Activated T-helper 1 cell treated with anti-CD3 and anti-CD28 coated beads, Interleukin-2, amount 50 U/mL, for 16 hours (primary cell): ENCODE data around the gene NUP214.
"Not testable (repeated sequence)": the region's sequence is repeated elsewhere in the genome, so short reads cannot be mapped to it uniquely, and the experiment has no call there.

Experiments
- DNase-seq, 2 donors: peaks; one replicate each; pipeline ENCODE4 v3.0.0-alpha.2; 2020; ENCODE audit warnings: low read depth in 1 of 2, low spot score in 1 of 2

NUP214 gene

DNA sequence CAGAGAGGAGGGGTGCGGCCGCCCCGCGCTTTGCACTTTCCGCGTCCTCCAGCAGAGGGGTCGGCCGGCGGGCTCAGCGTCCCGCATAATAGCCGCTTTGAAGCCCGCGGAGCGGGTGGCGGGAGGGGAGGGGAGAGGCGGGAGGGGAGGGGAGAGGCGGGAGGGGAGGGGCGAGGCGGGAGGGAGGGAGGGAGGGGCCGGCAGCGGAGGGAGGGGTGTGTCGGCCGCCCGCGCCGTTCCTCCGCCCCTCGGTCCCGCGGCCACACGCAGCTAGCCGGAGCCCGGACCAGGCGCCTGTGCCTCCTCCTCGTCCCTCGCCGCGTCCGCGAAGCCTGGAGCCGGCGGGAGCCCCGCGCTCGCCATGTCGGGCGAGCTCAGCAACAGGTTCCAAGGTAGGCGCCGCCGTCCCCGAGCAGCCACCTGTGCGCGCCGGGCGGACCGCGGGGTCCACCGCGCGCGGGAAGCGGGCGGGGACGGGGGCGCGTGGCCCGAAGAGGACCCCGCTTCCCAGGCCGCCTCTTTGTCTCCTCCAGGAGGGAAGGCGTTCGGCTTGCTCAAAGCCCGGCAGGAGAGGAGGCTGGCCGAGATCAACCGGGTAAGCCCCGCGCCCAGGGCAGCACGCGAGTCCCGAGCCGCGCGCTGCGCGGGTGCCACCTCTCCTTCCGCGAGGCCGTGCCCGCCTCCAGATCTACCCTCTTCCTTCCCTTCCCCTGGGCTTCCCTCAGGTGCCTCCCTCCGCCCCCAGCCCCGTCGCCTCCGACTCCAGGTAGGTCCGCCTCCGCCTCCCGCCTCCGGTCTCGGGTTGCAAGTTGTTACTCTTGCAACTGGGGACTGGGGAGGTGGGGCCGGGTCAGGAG is 28.9 kb upstream of the NUP214 start, which contains the start of gene AIF1L:
AIF1L (plus strand) TSS at position 263 of the 857 bp plus-strand sequence; CDS start at position 362, 99 bp downstream.
- DNase-seq: no peak

DNA sequence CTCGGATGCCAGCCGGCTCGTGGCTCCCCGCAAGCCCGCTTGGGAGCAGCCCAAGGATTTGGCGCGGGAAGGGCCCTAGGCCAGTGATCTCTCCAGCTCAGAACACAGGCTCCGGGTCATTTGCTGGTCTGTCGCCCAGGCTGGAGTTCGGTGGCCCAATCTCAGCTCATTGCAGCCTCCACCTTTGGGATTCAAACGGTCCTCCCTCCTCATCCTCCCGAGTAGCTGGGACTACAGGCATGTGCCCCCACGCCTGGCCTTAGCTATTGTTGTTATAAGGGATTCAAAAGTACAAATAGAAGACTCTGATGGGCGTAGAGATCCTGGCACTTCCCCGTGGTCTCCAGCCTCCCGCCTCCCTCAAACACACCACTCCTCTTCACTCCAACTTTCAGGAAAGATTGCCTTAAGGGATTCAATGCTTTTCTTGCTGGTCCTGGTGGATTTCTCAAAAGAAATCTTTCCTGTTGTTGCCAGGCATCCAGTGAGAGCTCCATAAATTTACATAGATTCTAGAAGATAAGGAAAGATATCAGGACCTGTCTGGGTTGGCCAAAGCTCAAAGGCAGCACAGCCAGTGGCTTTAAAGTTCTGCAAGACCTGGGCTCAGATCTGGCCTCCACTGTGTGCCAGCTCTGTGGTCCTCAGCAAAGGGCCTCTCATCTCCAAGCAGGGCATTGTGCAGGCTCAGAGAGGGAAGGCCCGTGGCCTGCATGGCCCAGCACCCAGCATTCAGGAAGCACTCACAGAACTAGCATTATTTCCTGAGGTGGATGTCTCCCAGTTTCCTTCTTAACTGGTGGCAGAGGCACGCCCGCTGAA is 28.0 kb upstream of the NUP214 start:
- no peak for DNase-seq

DNA sequence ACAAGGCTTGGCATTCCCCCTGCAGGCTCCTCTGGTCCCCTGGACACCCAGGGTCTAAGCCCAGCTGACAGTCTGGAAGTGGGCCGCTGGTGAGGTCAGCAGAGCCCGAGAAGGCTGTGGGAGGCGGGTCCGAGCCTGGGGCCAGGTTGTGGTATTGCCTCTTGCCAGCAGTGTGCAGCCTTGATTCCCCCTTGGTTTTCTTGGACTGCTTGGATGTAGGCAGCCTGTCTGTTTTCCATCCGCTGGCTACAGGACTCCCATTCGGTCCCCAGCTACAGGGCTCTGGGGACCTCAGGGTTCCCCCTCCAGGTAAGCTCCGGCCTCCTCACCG is 27.5 kb upstream of the NUP214 start:
- no peak for DNase-seq

DNA sequence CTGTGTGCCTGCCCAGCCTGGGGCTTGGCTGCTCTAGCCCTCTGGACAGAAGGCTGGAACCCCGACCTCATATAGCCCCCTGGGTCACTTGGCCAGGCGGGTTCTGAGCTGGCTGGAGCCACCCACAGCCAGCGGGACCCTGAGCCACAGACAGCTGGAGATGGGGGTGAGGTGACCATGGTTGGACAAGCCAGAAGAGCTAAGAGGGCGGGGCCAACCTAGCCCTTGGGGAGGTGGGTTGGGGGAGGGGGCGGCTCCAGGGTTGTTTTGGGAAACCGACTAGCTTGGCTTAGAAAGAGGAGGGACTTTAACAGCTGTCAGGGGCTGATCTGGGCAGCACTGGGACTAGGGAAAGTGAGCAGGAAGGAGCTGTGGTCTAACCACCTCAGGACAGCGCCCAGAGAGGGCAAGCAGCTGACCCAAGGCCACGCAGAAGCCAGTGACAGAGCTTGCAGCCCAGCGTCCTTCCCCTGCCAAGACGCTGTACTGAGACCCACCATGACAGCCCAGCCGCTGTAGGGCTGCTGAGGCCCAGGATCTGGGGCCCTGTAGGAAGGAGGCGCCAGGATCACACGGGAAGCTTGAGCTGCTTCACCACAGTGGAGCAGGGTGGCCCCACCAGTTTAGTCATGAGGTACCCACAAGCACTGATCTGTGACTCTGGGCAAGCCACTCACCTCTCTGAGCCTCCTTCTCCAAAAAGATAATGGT is 26.8 kb upstream of the NUP214 start:
- DNase-seq: no peak

DNA sequence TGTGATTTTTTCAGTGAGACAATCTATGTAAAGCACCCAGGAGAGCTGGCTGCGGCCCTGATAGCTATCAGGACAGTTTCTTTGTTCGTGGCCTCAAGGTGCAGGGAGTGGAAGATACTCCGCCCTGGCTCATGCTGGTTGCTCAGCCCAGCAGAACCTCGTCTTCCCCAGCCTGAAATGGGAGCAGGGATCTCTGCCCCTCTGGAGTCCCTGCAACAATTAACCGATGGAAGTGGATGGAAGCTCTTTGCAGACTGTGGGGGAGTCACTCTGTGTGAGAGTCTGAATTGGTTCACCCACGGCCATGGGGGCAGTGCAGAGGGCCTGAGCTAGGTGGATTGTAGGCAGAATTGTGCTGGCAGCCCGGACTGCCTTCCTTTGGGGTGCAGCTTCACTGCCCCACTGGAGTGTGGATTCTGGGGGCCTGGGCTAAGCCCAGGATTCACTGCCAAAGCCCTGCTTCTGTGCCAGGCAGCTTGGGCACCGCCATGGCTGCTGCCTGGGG is 26.2 kb upstream of the NUP214 start:
- DNase-seq: no peak

DNA sequence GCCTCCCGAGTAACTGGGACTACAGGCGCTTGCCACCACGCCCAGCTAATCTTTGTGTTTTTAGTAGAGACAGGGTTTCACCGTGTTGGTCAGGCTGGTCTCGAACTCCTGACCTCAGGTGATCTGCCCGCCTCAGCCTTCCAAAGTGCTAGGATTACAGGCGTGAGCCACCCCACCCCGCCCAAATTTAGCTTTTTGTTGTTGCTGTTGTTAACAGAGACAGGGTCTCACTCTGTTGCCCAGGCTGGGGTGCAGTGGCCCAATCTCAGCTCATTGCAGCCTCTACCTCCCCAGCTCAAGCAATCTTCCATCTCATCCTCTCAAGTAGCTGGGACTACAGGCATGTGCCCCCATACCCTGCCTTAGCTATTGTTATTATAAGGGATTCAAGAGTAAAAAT is 25.5 kb upstream of the NUP214 start:
- not testable (repeated sequence) for DNase-seq

DNA sequence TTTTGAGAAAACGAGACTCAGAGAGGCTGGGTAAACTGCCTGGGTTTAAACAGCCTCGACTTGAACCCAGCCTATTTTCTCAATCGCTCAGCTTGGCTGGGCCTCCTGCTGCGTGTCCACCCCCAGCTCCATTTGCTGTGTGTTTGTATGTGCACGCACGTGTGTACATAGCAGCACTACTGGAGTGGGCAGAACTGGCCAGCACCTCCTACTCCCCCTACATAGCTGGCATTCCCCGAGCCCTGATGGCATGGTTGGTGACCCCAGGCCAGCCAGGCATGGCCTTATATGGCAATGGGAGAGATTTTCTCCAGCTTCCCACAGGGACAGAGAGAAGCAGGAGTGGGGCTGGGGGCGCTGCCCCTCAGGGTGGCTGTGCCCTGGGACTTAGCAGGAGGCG is 24.9 kb upstream of the NUP214 start:
- no peak for DNase-seq

DNA sequence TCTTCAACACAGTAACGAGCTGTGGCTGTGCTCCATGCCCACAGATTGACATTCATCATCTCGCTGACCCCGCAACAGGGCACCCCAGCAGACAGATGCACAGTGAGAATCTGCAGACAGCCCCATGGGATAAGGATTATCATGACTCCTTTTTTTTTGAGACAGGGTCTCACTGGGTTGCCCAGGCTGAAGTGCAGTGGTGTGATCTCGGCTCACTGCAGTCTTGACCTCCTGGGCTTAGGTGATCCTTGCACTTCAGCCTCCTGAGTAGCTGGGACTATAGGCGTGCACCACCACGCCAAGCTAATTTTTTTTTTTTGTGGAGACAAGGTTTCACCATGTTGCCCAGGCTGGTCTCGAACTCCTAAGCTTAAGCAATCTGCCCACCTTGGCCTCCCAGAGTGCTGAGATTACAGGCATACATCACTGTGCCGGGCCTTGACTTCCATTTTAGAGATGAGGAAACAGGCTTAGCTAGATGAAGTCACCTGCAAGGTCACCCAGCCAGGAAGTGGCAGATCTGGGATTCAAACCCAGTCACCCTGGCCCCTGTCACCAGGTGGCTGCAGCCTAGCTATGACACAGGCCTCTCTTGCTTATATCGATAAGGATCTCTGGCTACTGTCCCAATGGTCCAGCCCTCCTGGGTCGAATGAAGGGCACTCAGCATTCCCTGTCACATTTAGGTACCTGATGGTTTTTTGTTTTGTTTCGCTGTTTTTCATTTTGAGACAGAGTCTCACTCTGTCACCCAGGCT is 24.0 kb upstream of the NUP214 start:
- DNase-seq: no peak

DNA sequence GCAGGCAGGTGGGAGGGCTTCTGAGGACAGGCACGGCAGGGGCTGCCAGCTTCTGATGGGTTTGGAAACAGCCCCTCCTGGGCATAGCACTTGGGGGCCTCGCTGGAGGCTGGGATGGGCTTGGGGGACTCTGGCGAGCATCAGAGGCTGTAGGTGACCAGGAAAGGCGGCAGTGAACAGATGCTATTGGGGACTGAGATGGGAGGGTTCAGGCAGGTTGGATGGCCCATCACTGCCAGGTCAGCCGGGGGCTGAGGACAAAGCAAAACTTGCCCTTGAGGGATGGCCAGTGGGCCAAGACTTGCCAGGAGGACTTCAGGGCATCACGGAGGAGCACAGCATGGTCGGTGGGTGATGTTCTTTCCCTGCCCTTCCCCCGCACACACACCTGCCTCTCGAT is 22.4 kb upstream of the NUP214 start:
- DNase-seq: no peak

DNA sequence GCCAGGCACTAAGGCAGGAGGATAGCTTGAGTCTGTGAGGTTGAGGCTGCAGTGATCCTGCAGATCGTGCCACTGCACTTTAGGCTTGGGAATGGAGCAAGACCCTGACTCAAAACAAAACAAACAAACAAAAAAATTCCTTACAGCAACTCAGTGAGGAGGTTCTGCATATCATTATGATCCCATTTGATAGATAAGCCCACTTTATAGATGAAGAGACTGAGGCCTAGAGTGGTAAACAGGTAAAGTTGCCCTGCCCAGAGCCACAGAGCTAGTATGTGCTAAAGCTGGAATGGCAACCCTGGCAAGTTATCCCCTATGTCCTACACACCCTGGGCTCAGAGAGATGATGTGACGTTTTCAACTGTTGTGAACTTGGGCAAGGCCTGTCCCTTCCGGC is 21.9 kb upstream of the NUP214 start:
- DNase-seq: no peak

DNA sequence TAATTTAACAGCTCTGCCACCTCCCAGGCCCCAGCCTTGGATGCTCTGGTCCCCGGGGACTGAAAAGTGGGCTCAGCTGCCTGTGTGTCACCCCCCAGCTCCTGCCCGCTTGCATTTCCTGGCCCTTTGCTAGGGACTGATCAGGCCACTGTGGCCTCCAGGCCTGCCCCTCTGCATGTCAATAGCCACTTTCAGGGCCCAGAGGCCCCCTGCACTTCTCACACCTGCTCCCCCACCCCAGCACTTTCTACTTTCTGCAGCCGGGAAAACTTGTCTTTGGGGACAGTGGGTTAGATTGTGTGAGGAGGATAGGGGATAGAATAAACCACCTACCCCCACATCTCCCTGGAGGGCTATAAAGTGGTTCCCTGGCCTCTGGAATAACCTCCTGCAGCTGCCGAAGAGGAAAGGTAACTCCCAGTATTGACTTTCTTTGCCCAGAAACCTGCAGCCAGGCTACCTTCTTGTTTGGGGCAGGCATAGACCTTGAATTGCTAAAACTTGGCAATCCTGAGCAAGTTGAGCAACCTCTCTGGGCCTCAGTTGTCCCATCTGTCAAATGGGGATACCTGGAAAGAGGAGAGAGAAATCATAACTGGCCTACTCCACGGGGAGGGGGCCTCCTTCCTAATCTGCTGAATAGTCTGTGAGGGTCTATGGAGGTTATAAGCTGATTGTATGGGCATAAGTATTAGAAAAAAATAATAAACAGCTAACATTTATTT is 21.2 kb upstream of the NUP214 start:
- DNase-seq: no peak

DNA sequence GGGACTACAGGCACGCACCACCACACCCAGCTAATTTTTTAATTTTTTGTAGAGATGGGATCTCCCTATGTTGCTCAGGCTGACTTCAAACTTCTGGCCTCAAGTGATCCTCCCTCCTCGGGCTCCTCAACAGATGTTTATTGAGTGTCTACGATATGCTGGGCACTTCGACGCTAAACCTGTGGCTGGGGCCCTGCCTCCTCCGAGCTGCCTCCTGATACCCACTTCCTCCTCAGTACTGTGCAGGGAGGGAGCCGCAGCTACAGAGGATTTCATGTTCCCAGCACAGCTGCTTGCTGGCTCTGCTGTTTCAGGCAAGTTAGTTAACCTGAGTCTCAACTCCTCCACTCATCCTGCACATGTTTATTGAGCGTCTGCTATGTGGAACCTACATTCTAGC is 19.4 kb upstream of the NUP214 start:
- DNase-seq: no peak

DNA sequence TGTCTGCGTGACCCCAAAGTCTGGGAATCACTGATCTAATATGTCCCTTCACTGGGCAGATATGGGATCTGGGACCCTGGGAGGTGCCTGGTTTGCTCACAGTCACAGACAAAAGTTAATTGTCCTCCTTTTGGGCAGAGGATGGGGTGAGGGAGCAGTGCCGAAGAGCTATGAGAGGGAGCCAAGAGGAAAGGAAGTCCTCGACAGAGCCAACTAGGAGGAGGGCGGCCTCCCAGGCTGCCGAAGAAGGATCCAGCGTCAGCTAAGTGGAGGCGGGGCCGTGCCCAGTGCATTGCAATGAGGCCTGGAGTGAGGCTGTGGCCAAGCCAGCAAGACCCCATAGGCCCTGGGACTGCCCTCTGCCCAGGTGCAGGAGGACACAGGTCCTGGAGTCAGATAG is 17.6 kb upstream of the NUP214 start:
- no peak for DNase-seq

DNA sequence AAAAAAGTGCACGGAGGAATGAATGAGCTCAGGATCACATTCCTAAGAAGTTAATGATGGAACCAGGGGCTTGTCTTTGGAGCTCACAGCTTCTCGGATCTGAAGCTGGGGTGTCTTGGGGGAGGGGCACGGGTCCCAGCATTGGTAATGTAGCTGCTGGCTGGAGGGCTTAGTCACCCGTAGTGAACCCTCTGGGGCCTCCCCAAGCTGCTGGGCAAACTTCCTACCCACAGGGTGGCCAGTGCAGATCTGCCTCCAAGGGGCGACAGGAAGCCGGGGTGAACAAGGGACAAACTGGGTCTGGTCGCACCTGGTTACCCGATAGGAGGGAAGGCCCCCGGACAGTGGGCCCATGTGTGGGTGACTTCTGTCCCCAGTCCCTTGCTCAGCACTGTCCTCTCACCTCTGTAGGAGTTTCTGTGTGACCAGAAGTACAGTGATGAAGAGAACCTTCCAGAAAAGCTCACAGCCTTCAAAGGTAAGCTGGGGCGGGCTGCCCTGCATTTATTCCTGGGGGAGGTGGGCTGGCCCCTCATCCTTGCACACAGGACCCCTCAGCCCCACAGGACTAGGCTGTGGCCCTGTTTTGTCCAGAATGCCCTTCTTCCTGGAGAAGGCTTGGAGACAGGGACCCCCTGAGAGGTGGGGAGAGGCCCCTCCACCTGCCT is 14.1 kb upstream of the NUP214 start:
- DNase-seq: no peak

DNA sequence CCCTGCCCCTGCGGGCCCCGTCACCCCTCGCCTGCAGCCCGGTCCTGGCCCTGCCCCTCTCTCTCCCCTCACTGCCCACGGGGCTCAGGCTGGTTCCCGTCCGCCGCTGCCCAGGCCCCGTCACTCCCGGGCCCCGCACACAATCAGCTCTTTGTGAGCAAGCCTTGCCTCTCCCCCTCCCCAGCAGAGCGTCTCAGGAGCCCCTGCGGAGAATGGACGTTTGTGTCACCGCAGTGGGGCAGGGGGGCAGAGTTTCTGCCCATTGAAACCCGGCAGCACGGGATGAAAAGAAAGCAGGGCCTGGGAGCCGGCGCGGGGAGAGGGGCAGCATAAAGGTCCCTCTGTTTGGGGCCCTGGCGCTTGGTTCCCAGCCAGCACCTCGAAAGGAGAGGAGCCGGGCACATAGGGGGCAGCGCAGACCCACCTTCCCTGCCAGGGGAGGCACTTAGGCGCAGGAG is 13.5 kb upstream of the NUP214 start:
- DNase-seq: no peak

DNA sequence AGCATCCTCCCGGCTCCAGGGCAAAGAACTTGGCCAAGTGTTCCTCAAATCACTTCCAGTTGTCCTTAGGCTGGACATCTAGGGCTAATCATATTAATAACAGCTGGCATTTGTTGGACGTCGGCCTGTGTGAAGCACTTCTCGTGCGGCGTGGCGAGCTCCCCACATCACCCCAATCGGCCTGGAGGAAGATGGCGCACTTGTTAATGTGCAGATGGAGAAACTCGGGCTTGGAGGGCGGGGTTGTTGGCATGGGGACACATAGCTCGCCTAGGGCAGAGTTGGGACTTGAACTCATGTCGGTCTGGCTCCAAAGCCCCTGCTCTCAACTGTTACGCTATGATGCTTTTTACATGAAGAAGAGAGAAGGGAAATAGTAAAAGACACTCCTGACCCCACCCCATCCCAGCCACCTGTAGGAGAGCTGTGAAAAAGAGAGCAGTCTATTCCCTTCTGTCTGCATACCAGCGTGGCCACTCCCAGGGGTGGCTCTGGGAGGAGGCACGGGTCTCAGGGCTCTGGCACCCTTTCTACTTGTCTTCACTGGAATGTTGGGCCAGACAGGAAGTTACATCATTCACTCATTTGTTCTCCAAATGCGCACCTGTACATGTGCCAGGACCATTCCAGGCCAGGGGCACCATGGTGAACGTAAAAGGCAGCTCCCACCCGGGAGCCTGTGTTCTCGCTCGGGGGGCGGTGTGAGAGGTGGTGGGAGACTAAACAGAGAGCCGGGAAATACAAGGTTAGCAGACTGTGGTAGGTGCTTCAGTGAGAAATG is 12.8 kb upstream of the NUP214 start:
- no peak for DNase-seq

DNA sequence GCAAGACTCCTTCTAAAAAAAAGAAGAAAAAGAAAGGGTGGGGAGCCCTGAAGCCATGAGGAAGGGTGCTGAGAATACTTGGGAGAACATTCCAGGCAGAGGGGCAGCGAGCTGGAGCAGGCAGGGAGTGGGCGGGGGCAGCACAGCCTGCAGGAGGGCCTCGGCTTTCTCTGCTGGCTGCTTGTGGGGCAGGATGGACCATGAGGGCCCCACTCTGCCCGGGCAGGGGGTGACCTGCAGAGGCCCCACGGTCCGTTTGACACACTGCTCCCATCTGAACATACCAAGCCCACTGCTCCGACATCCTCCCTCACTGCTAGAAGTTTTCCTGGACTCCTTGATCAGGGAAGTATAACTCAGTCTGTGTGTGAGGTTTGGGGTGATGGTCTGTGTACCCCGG is 11.7 kb upstream of the NUP214 start:
- DNase-seq: no peak

DNA sequence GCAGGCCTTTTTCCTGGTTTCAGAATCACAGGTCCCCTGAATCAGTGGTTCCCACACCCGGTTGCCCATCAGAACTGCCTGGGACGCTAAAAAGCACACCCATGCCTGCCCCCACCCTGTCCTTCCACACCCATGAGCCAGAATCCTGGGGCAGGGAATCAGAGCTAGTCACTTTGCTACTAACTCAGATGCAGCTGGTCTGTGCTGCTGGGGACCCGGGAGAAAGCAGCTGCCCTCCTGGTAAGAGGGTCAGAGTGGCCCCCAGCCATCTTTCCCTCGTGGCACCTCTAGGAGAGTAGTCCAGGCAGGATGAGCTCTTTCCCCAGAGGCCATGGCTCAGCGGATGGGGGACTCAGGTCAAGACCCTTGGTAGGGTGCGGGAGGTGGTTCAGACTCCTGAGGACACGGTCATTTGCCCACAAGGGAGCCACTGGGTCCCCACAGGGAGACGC is 11.3 kb upstream of the NUP214 start:
- no peak for DNase-seq

DNA sequence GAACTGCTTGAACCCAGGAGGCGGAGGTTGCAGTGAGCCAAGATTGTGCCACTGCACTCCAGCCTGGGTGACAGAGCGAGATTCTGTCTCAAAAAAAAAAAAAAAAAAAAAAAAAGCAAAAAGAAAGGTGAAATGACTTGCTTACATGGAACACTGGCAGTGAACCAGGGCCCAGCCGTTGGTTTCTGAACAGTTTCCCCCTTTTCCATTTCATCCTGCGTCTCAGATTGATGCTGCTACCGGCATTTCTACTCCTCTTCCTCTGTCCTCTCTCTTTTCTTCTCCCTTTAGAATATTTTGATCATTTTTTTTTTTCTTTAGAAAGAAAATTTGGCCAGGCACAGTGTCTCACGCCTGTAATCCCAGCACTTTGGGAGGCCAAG is 10.0 kb upstream of the NUP214 start:
- DNase-seq: not testable (repeated sequence)
